COLO668 (cell line): ENCODE data around the gene DNASE1.

Experiments used
- DNase-seq: peaks from one replicate; lab custom pipeline; 2025; ENCODE audit not compliant: unreplicated experiment; lab: John Stamatoyannopoulos, UW

DNASE1 gene

DNA sequence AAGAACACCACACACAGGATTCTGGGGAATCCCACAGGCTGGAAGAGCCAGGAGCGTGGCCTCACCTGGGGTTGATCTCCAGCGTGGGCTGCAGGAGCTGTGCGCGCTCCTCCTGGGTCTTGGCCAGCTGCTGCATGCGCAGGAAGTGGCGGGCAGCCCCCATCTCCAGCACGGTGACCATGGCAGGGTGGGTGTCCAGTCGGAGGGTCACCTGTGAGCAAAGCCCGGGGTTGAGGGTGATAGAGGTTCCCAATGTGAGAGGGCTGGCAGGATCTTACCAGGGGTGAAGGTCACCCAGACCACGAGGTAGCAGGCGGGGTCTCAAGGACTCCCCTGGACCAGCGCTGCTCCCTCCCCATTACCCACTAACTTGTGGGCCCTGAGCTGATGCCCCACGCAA, 7.4 kb downstream of the DNASE1 start:
- no peak for DNase-seq

DNA sequence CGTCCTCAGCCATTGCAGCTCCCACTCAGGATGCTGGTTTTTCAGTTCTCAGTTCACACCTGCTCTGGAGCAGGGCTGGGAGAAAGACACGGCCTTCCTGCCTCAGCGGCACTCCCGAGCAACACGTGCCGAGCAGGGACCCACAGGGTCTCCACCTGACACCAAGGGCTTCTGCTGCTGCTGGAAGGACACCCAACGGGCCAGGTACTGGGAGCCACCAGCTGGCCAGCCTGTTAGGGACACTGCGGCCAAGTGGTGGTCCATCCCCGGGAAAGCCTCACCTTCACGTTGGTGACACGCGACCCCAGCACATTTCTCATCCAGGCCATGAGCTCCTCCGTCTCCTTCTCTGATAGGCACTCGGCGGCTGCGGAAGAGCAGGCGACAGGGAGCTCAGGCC, 8.1 kb downstream of the DNASE1 start:
- no peak for DNase-seq

DNA sequence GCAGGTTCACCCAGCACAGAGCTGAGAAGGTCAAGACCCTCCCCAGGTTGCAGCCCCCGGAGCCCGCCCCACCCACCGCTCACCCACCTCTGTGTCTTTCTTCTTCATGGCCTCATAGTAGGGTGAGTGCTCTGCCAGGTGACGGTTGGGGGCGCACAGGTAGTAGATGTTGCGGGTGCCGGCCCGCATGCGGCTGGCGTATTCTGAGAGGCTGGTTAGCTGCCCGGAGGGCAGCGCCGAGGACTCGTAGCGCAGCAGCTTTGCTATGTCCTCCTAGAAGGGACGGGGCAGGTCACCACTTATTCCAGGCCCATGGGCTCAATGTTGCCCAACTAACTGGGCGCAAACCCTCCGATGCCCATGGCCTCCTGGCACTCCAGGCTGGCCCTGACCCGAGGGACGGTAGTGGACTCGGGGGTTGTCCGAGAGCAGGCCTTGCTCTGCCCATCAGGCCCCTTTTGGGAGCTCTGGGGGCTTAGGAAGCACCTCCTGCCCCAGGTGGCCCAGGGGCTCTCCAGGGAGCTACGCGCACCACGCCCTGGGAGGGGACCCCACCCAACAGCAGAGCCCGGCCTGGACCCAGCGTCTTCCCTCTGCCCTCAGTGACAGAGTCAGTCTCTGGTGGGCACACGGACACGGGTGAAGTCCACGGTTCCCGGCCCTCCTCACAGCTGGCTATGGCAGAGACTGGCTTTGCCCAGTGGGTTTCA, 9.9 kb downstream of the DNASE1 start:
- DNase-seq, result no peak

DNA sequence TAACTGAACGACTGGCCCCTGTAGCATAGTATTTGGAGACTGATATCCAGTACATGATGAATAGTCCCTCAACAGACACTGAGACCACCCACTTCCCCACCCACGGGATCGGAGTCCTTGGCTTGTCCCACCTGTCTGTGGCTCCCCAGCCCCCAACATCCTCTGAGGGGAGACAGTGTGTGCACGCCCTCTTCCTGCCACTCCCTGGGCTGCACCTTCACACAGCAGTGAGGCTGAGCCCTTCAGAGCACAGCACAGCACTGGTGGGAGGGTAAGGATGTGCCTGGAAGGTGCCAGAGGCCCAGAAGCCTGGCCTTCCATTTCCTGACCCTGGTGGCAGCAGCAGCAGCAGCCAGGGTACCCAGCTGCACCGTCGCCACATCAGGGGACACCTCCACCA, 11.0 kb downstream of the DNASE1 start:
- no peak for DNase-seq

GRCh38 chr16:3668626-3669025, 14.1 kb downstream of the DNASE1 start:
- DNase-seq, result no peak

- DNase-seq, result no peak
Observed at GRCh38 chr16:3669082-3669481, 14.6 kb downstream of the DNASE1 start.

GRCh38 chr16:3670711-3671110, 16.2 kb downstream of the DNASE1 start:
- no peak for DNase-seq

DNA sequence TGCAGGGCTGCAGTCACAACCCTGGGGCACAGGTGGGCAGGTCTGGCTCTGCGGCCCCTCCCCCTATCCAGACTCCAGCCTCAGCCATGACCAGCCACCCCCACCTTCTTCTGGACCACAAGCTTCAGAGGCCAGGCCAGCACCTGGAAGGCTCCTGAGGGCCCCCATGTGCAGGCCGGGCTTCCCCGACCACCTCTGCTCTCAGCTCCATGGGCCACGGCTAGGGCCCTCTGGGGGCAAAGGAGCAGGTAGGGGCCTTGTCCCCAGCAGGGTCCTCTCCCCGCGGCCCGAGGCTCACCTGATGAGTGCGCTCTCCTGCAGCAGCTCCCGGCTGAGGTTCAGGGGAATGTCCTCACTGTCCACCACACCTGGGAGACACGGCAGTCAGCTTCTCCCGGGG, 16.9 kb downstream of the DNASE1 start:
- no peak for DNase-seq

DNA sequence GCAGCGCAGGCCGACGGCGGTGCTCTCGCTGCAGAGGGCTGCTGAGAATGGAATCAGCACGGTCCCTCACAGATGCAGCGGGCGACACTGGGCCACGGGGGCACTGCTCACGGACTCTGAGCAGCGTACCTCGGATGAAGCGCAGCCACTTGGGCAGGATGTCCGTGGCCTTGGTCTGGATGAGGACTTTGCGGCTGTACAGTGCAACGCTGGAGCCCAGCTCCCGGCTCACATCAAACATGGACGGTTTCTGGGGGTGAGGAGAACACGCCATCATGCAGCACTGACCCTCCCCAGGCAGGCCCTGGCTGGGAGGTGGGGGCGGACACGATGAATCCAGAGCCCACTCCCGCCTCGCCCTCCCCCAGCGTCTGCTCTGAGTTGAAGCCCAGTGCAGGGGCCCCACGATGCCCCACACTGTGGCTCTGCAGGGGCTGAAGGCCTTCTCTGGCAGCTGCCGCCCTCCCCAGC, 18.1 kb downstream of the DNASE1 start:
- no peak for DNase-seq

DNA sequence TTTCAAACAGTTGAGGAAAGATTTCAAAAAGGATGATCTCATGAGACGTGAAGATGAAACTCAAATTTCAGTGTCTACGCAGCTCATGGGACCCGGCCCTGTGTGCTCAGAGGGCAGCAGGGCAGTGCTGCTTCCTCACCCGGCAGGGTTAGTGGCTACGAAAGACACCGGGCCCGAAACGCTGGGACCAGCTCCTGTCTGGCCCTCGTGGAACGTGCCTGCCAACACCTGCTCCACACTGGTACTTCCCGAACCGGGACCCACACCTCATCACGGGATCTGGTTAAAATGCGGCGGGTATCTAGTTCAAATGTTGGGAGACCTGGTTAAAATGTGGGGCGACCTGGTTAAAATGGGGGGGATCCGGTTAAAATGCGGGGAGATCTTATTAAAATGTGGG, 18.7 kb downstream of the DNASE1 start:
- no peak for DNase-seq

DNA sequence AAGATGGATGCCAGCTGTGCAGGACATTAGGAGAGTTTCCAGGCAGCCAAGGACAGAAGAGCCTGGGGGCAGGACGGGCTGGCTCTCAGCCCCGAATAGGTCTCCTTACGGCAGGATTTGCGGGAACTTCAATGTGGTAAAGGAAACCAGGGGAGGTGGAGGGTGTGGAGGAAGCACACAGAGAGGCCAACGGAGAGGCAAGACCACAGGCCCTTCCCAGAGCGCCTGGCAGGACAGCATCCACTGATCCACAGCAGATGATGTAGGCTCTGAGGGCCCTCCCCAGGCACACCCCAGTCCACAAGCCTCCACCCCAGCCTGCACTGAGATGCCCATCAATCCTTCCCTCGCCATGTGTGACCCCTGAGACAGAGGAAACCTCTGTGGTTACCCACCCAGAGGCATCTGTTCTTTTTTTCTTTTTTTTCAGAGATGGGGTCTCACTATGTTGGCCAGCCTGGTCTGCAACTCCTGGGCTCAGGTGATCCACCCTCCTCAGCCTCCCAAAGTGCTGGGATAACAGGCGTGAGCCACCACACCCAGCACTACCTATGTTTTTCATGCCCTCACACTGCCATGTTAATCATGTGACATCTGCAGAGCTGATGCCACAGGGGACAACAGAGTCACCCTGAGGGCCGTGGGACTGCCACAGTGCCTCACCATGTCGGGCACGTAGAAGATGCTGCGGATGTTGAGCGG, 19.3 kb downstream of the DNASE1 start:
- no peak for DNase-seq

- DNase-seq, result no peak
Observed at GRCh38 chr16:3674513-3675295, 20.2 kb downstream of the DNASE1 start.

DNA sequence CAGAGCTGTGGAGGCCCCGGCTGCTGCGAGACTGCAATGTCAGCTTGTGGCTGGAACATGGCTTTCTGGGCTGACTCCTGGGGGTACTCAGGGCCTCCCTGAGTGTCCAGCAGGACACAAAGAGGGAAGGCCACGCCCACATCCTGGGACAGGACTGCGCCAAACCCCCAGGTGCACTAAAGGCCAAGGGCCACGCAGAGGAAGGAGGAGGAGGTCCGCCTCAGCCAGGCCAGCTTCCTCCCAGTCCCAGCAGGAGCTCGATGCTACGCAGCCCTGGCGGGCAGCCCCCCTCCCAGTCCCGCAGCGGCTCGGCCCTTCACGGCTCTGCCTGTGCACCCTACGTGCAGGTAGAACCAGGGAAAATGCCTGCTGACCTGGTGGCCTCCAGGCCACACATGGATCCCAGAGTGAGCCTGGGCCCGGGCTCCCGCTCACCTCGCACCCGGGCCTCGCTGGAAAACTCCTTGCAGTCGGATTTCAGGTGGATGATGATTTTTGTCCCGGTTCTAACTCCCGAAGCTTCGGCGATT, 21.2 kb downstream of the DNASE1 start:
- DNase-seq, result no peak

DNA sequence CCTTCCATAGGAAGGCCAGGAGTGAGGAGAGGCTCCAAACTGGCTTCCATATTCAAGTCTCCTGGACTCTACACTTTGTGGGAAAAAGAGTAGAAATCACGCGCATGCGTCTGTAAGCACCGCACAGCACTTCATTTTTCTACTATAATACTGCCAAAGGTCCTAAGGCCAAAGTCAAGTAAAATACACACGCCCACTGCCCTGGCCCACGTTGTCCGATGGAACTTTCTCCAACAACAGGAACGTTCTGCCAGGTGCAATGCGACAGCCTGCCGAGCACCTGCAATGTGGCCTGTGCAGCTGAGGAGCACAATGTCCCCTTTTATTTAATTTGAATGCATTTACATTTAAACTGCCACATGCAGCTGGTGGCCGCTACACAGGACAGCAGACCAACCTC, 23.5 kb downstream of the DNASE1 start:
- no peak for DNase-seq

DNA sequence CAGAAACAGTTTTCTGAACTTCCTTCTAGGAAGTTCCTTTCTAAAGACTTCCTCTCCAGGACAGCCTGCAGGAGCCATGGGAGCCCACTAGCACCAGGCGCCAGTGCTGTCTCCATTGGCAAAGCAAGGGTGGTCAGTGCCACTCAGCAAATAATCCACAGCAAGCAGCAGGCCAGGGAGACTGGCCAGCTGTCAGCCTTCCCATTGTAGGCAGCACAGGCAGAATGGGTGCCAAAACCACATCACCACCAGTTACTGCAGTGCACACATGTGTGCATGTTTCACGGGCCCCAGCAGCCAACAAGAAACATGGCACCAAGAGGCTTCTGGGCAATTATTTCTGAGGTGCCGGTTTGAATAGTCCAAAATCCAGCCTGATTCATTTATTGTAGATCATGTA, 26.7 kb downstream of the DNASE1 start:
- no peak for DNase-seq

- no peak for DNase-seq
Observed at GRCh38 chr16:3687021-3687420, 32.5 kb downstream of the DNASE1 start.

- no peak for DNase-seq
Observed at GRCh38 chr16:3687792-3688191, 33.3 kb downstream of the DNASE1 start.

GRCh38 chr16:3689731-3690130, 35.2 kb downstream of the DNASE1 start:
- DNase-seq, result no peak

- peak; percentile 77 for DNase-seq
Observed at GRCh38 chr16:3690470-3690928, 36.0 kb downstream of the DNASE1 start.

- DNase-seq, result no peak
Observed at GRCh38 chr16:3690980-3691720, 36.7 kb downstream of the DNASE1 start.

- no peak for DNase-seq
Observed at GRCh38 chr16:3691761-3692160, 37.3 kb downstream of the DNASE1 start.
